HG02973 (cell line): ENCODE results near the gene OSBPL1A.
"Not testable (repeated sequence)": the region's sequence is repeated elsewhere in the genome, so short reads cannot be mapped to it uniquely, and the experiment has no call there.

Experiments
- ATAC-seq: cut with Tn5 transposase; IDR thresholded peaks from one replicate; pipeline ENCODE4 v1.9.1; 2021; ENCODE audit warnings: moderate library complexity; ENCODE audit not compliant: unreplicated experiment

Gene OSBPL1A

DNA sequence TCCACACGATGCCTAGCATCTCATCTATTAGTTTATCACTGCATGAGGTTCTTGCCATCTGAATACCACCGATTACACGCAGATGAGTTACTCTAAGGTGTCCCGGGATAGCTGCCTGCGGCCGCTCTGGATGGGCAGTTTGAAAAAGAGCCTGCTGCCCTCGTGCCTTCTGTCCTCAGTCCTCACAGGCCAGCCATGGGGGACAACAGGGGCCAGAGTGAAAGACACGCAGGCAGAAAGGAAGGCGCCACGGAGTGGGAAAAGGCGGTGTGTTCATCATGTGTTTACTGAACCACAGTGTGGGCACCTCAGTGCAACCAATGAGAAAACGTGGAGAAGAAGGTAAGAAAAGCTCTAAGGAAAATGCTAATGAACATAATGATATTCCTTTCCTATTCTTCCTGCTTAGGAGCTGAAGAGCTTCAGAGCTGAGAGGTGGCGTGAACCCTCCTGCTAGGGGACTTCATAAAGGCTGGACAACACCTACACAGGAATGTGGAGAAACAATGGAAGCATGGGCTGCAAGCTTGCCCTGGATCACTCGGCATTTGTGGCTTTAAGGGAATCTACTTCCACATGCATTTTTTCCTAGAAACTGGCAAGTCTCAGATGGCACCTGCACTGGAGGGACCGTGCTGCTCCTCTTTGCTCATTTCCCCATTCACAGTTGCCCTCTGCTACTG is 207.8 kb downstream of the OSBPL1A start:
- ATAC-seq: no peak

DNA sequence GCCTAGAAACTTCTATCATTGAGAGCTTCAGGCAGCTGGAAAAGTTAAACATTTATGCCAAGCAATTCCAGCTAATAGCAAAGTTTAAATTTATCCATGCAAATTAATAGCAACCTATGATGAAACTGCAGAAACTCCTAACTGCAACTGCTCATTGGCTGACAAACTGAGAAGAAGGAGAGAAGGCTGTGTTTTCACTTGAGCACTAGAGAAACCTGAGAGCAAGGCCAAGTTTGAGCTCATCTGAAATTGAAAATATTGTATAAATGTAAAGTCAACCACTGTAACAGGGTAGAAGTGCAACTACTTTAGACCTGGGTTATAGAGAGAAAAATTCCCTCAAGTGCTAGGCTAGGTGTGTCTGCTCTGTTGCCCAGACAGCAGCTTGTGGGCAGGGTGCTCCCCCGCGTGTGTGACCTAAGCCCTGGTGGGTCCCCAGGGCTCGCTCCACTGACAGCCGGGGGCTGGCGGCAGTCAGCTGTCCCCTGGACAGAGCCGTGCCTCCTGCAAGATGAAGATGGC is 208.6 kb downstream of the OSBPL1A start:
- ATAC-seq: no peak

DNA sequence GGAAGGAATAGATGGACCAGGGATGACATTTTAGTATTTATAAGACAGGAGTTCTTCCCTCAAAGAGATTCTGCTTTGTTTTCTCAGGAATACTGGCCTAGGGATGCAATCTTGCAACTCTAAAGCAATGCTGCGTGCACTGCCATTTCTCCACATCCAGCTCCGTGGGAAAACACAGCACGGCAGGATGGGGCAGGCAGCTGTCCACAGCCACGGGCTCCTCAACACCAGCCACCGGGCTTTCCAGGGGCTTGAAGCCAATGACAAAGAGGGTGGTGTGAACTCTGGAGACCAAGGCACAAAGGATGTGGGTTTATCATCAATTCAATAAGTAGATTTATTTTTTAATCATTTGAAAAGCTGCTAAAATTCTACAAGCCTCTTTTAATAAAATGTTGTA is 209.5 kb downstream of the OSBPL1A start:
- ATAC-seq: no peak

DNA sequence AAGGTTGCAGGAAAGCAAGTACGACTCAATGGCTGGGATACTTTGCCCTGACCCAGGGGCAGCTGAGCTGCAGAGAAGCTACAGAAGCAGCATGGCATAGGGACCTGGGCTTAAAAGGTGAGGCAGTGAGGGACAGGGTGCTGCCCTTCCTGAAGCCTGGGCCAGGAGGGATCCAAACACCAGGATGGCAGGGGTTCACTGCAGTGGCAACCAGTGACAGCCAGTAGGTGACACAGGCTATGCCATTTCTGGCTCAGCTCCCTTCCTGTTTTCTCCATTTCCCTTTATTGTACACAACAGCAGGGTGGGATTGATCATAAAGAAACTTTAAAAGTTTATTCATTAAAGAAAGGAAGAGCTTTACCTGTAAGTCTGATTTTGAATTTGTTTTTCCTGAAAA is 209.9 kb downstream of the OSBPL1A start:
- no peak for ATAC-seq

DNA sequence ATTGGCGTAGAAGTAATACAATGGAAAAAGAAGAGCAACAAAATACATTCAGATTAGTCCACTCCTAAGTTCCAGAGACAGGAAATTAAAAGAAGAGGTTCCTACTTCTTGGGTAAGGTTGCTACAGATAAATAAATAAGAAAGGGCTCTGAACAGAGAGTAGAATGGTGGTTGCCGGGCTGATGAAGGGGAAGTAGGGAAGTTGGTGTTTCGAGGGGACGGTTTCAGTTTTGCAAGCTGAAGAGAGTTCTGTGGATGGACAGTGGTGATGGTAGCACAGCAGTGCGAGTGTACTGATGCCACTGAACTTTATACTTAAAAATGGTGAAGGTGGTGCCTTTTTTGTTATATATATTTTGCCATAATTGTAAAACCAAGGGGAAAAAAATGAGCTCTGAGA is 210.6 kb downstream of the OSBPL1A start:
- peak; percentile 65 for ATAC-seq

DNA sequence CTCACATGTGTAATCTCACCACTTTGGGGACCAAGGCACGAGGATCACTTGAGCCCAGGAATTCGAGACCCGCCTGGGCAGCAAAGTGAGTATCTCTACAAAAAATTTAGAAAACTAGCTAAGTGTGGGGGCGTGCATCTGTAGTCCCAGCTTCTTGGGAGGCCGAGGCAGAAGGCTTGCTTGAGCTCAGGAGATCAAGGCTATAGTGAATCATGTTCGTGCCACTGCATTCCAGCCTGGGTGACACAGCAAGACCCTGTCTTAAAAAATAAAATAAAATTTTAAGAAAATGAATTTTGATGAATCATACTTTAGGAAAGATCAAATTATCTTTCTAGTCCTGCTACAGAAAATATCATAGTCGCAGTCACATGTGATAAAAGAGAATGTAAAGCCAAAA is 211.8 kb downstream of the OSBPL1A start:
- no peak for ATAC-seq

DNA sequence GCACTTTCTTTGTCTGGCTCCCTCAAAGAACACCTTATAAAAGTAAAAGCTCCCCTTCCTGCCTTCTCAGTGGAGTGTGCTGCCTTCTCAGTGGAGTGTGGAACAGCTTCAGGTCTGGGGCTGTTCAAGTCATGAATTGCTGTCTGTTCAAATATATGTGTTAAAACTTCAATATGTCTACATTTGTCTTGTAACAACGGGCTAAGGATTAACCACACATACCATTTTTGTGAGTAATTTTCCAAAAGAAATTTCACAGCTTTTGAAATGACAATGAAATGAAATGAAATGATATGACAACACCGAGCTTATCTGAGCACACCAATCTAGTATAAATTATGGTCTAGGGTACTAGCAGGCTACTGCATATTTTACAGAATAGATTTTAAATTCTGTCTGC is 215.8 kb downstream of the OSBPL1A start:
- no peak for ATAC-seq

DNA sequence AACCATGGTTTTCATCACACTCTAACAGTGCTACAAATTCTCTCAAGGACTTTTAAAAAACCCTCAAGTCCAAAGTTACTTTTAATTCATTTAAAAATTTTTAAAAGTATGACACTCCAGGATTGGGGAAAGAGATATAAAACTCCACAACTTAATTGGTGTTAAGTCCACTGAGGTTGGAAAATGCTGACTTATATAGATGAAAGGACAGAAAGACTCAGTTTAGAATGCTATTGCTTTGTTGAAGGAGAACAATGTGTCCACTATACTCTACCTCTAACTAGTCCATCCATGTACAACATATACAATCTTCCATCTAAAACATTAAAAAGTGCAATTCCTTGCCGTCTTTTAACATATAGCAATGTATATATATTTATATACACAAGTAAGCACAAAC is 217.6 kb downstream of the OSBPL1A start:
- ATAC-seq: no peak

DNA sequence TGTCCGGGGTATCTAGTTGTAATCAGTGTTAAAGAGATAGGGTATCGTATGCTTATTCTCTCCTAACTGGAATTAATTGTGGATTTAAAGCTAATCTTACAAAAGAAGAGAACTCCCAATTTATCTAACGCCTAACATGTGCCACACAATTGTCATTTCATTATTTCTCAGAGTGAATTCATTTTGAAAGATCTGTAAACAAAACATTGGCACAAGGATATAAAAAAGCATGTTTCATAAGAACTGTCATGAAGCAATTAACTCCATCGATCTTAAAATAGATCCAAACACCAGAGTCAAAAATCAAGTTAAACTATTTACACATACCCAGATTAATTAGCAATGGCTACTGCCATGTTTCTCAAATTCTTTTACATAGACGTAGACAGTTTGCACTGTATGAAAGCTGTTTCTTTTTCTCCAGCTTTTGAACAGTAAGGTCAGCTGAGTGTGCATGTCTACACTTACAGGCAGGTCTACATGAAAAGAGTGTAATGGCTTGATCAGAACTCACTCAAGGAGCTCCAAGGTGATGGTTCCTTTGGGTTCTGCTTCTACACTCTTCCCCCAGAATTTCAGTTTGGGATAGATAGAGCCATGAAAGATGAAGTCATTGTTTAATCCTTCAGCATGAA is 220.0 kb downstream of the OSBPL1A start:
- no peak for ATAC-seq

DNA sequence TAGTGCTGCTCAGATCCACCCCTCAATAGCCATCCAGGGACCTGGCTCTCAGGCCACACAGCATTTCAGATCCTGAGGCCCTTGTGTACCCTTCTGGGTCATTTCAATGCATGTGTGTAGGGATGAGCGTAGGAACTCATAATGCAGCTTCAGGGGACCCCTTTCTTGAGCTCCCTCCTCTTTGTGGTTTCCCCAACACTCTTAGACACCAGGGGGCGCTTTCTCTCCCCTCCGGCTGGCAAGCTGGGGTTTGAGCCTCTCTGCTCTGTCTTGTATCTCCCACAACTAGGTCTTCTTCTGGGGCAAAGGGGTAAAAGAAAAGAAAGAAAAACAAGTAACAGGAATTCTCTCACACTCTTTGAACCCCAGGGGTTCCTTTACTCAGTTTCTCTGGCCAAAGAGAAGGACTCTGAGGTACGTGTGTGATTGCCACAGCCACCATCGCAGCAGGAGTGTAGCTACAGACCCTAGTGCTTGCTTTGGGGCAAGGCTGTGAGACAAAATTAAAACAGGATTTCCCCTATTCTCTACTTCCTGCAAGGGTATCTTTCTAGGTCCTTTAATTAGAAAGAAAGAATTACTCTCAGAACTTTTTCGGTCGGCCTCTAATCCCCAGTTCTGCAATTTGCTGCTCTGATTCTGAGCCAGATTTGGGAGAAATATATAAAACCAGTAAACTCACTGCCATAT is 220.8 kb downstream of the OSBPL1A start:
- ATAC-seq: peak; percentile 90

DNA sequence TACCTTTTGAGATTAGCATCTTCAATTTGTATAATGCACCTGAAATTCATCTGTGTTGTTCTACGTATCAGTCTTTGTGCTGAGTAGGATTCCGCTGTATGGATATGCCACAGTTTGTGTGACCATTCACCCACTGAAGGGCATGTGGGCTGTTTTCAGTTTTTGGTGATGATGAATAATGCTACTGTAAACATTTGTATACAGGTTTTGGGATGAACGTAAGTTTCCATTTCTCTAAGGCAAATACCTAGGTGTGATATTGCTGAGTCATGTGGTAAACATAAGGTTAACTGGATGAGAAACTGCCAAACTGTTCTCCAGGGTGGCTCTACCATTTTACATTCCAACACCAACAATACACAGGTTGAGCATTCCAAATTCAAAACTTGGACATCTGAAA is 223.6 kb downstream of the OSBPL1A start:
- ATAC-seq: no peak

DNA sequence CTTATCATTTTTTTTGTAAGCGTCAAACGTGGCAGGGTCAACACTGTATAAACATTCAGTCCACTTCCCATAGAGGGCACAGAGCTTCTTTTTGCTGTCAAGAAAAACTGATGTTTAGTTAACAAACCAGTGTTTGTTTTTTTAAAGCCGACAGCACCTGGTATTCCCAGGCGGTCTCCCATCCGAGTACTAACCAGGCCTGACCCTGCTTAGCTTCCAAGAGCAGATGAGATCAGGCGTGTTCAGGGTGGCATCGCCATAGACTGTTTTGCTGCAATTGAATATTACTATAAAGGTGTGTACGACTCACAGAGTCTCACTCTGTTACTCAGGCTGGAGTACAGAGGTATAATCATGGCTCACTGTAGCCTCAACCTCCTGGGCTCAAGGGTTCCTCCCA is 227.3 kb downstream of the OSBPL1A start:
- ATAC-seq: no peak

DNA sequence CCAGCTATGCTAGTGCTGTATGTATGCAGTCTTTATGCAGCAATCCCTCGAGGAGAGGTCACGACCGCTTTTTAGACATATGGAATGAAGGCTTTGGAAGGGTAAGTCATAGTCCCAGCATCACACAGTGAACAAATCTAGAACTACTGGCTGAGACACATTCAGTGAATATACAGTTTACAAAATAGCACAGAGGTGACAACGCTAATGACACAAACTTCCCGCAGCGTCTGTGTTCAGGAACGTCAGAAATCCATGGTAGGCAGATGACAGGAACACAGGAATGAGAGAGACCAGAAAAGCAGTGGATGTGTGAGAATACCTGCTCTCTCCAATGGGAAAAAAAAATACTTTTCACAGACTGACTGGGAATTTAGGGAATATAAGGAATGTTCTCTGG is 229.1 kb downstream of the OSBPL1A start:
- no peak for ATAC-seq

DNA sequence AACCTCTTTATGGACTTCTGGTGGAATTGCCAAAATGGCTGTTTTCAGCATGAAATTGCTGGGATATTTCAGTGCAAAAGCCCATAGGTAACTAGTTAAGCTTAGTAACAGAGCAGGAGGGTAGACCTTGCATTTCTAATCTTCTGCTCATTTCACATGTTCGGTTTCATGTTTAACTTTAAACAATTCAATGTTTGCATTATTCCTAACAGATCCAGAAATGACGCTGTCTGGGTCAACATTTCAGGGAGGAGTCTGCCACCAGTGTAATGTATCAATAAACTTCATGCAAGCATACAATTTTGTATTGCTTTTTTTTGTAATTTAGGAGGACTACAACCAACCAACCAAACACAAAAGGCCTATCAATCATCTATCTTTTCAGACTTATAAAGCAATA is 236.3 kb downstream of the OSBPL1A start:
- ATAC-seq: no peak

DNA sequence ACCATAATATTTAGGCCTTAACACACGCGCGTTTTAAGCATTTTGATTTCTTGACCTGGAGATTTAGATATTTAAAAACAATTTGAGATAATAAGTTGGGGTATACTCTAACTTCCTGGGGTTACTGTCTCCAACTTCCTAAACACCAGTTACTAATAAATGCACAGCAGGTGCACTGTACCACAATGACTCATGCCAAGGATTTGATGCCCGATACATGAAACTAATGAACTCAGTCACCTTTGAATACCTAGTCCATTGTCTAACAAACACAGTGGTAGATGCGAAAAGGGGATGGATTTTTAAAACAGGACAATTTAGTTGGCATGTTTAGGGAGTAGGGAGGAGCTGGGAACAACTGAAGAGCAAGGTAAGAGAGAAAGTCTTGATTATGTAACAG is 237.5 kb downstream of the OSBPL1A start:
- ATAC-seq: no peak

DNA sequence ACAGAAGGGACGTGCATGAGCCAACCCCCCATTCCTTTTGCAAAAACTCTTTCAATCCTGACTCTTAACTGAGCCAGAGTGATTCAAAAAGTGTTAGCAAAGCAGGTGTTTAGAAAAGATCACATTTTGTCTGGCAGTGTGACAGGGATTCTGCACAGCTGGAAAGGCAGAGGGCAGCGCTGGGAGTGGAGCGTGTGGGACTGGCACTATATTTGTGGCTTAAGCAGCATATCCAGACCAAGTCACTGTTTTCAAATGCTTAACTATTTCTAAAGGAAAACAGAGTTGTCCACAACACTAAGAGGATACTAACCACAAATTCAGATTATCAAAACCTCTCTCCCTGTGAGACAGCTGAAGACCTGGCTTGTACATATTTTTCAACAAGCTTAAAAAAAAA is 239.8 kb downstream of the OSBPL1A start:
- ATAC-seq: no peak

DNA sequence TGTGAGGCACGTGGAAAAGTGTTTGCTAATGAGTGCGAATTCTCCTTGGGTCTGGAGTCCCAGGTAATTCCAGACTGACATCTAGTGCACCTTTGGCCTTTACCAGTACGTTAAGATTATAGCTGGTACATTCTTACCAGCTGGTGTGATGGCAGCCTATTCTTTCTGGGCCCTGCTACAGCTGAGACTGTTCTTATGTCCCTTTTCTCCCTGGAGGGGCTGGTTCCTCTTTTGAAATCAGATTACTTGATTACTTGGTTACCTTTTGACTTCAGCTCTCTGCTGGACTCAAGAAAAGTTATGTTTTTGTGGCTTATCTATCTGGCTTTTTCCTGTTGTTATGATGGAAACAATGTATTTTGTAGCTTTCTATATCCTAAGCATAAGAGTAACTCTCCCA is 244.2 kb downstream of the OSBPL1A start:
- ATAC-seq: no peak

DNA sequence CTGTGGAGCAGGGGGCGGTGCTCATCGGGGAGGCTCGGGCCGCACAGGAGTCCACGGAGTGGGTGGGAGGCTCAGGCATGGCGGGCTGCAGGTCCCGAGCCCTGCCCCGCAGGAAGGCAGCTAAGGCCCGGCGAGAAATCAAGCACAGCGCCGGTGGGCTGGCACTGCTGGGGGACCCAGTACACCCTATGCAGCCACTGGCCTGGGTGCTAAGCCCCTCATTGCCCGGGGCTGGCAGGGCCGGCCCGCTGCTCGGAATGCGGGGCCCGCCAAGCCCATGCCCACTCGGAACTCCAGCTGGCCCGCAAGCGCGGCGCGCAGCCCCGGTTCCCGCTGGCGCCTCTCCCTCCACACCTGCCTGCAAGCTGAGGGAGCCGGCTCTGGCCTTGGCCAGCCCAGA is 248.0 kb downstream of the OSBPL1A start:
- ATAC-seq: not testable (repeated sequence)

DNA sequence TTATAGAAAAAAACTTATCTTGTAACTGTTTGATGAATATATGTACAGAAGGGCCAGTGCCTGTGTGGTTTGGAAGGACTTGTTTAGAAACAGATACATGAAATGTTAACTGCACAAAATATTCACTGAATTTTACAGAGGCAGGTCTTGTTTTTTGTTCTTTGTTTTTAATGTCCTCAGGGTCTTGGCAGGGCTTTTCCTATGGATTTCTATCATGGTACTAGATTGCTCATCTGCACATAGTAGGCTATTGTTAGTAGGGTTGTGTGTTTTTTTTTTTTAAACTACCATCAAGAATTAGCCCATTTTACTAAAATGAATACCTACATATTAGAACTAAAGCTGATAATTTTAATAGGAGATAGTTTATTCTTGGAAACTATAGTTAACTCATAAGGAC is 255.2 kb downstream of the OSBPL1A start:
- no peak for ATAC-seq

DNA sequence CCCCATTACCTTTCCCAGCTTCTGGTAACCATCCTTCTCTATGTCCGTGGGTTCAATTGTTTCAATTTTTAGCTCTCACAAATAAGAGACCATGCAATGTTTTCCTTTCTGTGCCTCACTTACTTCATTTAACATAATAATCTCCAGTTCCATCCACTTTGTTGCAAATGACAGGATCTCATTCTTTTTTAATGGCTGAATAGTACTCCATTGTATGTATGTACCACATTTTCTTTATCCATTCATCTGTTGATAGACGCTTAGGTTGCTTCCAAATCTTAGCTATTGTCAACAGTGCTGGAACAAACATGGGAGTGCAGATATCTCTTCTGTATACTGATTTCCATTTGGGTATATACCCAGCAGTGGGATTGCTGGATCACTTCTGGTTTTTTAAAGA is 256.9 kb downstream of the OSBPL1A start:
- ATAC-seq: no peak

DNA sequence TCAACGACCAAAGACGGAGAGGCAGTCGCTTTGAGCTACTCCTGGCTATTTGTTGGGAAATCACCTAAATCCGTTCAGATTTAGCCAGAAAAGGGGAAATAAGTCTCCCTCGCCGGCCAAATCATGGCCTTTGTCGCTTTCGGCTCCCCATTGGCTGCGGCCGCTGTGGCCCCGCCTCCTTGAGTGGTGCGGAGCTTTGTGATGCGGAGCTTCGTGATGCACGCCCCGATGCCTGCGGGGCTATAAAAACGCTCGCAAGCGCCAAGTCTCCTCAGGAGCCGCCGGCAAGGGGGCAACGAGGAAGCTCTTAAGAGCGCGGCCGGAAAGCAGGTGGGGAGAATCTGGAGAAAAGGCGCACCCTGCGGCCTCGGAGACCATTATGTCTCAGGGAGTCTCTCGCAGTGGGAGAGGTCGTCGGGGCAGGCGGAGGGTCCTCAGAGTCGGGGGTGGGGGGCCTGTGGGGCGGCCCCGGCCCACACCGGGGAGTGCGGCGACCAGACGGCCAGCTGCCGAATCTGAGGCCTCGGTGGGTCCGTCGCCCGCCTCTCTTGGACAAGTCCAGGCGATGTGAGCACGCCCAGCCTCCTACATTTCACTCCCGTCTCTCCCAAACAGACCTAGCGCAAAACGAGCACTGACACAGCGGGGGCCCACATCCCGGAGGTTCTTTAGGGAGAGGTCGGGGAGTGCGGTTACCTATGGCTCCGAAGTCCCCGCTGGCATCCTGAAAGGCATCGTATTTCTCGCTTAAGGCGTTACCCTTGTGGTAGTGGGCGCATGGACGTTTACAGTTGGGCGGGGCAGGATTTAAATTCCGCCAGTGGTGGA is 258.6 kb downstream of the OSBPL1A start, which contains the start of gene CABYR:
TSS of gene CABYR (plus strand) at position 274 of the 828 bp plus-strand sequence. CDS start 4,053 bp downstream, outside the sequence.
- peak; percentile 95 for ATAC-seq
